K562 (cell line): ENCODE data around the gene DDR1. TPM values are rescaled to one million over a fixed set of nuclear protein-coding genes. Genes with fewer than 3 reads are reported as not detected.

Experiments used
- ATF7 ChIP-seq: fragments of 450-650 bp; IDR thresholded peaks from 2 replicates; pipeline ENCODE4 v1.7.1; 2014; ENCODE audit warnings: mild to moderate bottlenecking, moderate library complexity
- BCL6 ChIP-seq: fragments of 250-450 bp; sonication (Bioruptor Pico); IDR thresholded peaks from 2 replicates; pipeline ENCODE4 v1.4.0; 2020
- BRD9 ChIP-seq: fragments of 450-650 bp; IDR thresholded peaks from 2 replicates; pipeline ENCODE4 v1.6.1; 2018; ENCODE audit warnings: low read depth; ENCODE audit not compliant: partially characterized antibody
- CC2D1A ChIP-seq: fragments of 450-650 bp; IDR thresholded peaks from 2 replicates; pipeline ENCODE4 v1.6.1; 2017; ENCODE audit warnings: mild to moderate bottlenecking
- CEBPB ChIP-seq: fragments of 450-650 bp; IDR thresholded peaks from 2 replicates; pipeline ENCODE4 v1.6.1; 2016; ENCODE audit warnings: missing genetic modification characterization, missing compliant biosample characterization
- CSDE1 ChIP-seq, 2 experiments: fragments of 450-650 bp; IDR thresholded peaks; 2 replicates each; pipeline ENCODE4 v1.6.1; 2016; ENCODE audit warnings: mild to moderate bottlenecking in 1 of 2
- ETV1 ChIP-seq: fragments of 450-650 bp; conservative IDR thresholded peaks from 2 replicates; pipeline ENCODE4 v1.6.1; 2016; ENCODE audit warnings: missing genetic modification characterization, control low read depth, low read depth, missing compliant biosample characterization
- HES1 ChIP-seq: fragments of 450-650 bp; IDR thresholded peaks from 2 replicates; pipeline ENCODE4 v1.6.1; 2016; ENCODE audit warnings: low read depth, mild to moderate bottlenecking, moderate library complexity
- MXI1 ChIP-seq: IDR thresholded peaks from 2 replicates; pipeline ENCODE4 v1.6.1; 2011; ENCODE audit warnings: low read depth, mild to moderate bottlenecking, improper control_type of control experiment, low read length
- MYNN ChIP-seq, 2 experiments: sonication (generic); formaldehyde crosslinking in 1 of 2; IDR thresholded peaks; 2 replicates each; pipeline versions ENCODE4 v1.5.0 to v1.6.1; 2016 to 2020; ENCODE audit warnings: antibody characterized with exemption in 1 of 2, missing genetic modification reagents in 1 of 2
- NCOA1 ChIP-seq: fragments of 450-650 bp; IDR thresholded peaks from 2 replicates; pipeline ENCODE4 v1.6.1; 2016; ENCODE audit warnings: low read depth
- SLC30A9 ChIP-seq: fragments of 250-450 bp; sonication (Bioruptor Pico); IDR thresholded peaks from 2 replicates; pipeline ENCODE4 v1.8.0; 2022; ENCODE audit warnings: mild to moderate bottlenecking, moderate library complexity
- SMAD2 ChIP-seq: fragments of 150-350 bp; IDR thresholded peaks from 2 replicates; pipeline ENCODE4 v1.6.1; 2014; ENCODE audit warnings: low read depth, mild to moderate bottlenecking, low read length
- TAL1 ChIP-seq: fragments of 450-650 bp; IDR thresholded peaks from 2 replicates; pipeline ENCODE4 v1.6.1; 2016; ENCODE audit warnings: mild to moderate bottlenecking
- THRAP3 ChIP-seq: fragments of 450-650 bp; IDR thresholded peaks from 2 replicates; pipeline ENCODE4 v1.6.1; 2016; ENCODE audit warnings: mild to moderate bottlenecking, inconsistent platforms, borderline replicate concordance
- YBX1 ChIP-seq: fragments of 450-650 bp; IDR thresholded peaks from 2 replicates; pipeline ENCODE4 v1.7.1; 2016; ENCODE audit warnings: mild to moderate bottlenecking
- ZBED1 ChIP-seq: IDR thresholded peaks from 2 replicates; pipeline ENCODE4 v1.6.1; 2014
- ZBTB1 ChIP-seq: sonication (generic); formaldehyde crosslinking; IDR thresholded peaks from 2 replicates; pipeline ENCODE4 v1.8.1; 2023; ENCODE audit warnings: missing genetic modification reagents, low read depth, mild to moderate bottlenecking, borderline replicate concordance
- ZNF282 ChIP-seq: sonication (generic); formaldehyde crosslinking; IDR thresholded peaks from 2 replicates; pipeline ENCODE4 v1.8.1; 2023; ENCODE audit warnings: missing genetic modification reagents
- ZNF584 ChIP-seq: fragments of 200-800 bp; sonication (Bioruptor generic); IDR thresholded peaks from 2 replicates; pipeline ENCODE4 v1.6.1; 2016; ENCODE audit warnings: low read depth, mild to moderate bottlenecking, missing genetic modification characterization, missing compliant biosample characterization
- ZNF77 ChIP-seq: fragments of 250-450 bp; sonication (Bioruptor Pico); IDR thresholded peaks from 2 replicates; pipeline ENCODE4 v1.5.0; 2020
- ZNF830 ChIP-seq: fragments of 250-450 bp; sonication (Bioruptor Pico); IDR thresholded peaks from 2 replicates; pipeline ENCODE4 v1.5.0; 2021; ENCODE audit warnings: mild to moderate bottlenecking
- polyA plus RNA-seq, 8 experiments: library from polyadenylated mRNA; depleted of rRNA in 4 of 8; stranded (reverse) in 5 of 8; unstranded in 3 of 8; fragments of >200 nt; fragmentation: Nextera tagmentation in 2 of 8; fragmentation: Illumina TruSeq in 1 of 8; extraction: Ambion mirVana in 2 of 8; extraction: Trizol in 1 of 8; gene quantifications; 2 replicates each; pipeline versions ENCODE4 v1.2.1 to v1.2.3, GENCODE V29; 2011 to 2014; ENCODE audit warnings: inconsistent platforms in 1 of 8, missing spikeins in 1 of 8
- total RNA-seq, 7 experiments: library from RNA; depleted of rRNA in 6 of 7; stranded (reverse); fragments of >200 nt in 6 of 7; fragmentation: Illumina TruSeq in 2 of 7; extraction: Trizol in 2 of 7; gene quantifications; 2 replicates each; pipeline versions ENCODE4 v1.2.1 to v1.2.3, GENCODE V29; 2011 to 2021; ENCODE audit warnings: low replicate concordance in 1 of 7
- TF ChIP-seq, protein P1 (sequence below): sonication (generic); formaldehyde crosslinking; IDR thresholded peaks from 2 replicates; pipeline ENCODE4 v1.9.0; 2022; ENCODE audit warnings: mild to moderate bottlenecking, missing genetic modification reagents
- TF ChIP-seq, protein P2 (sequence below): fragments of 450-650 bp; IDR thresholded peaks from 2 replicates; pipeline ENCODE4 v1.6.1; 2018; ENCODE audit not compliant: partially characterized antibody
- TF ChIP-seq, protein P3 (sequence below): fragments of 250-450 bp; sonication (Bioruptor Pico); IDR thresholded peaks from 2 replicates; pipeline ENCODE4 v1.4.0; 2020; ENCODE audit warnings: mild to moderate bottlenecking, moderate library complexity

DDR1 gene
- total and polyA plus RNA-seq, 9 of the 15 experiments (the other 6 are each of a cell fraction or from before 2014, with no cell fraction given): 1.4 to 44.6 (median 12.2) TPM

DNA sequence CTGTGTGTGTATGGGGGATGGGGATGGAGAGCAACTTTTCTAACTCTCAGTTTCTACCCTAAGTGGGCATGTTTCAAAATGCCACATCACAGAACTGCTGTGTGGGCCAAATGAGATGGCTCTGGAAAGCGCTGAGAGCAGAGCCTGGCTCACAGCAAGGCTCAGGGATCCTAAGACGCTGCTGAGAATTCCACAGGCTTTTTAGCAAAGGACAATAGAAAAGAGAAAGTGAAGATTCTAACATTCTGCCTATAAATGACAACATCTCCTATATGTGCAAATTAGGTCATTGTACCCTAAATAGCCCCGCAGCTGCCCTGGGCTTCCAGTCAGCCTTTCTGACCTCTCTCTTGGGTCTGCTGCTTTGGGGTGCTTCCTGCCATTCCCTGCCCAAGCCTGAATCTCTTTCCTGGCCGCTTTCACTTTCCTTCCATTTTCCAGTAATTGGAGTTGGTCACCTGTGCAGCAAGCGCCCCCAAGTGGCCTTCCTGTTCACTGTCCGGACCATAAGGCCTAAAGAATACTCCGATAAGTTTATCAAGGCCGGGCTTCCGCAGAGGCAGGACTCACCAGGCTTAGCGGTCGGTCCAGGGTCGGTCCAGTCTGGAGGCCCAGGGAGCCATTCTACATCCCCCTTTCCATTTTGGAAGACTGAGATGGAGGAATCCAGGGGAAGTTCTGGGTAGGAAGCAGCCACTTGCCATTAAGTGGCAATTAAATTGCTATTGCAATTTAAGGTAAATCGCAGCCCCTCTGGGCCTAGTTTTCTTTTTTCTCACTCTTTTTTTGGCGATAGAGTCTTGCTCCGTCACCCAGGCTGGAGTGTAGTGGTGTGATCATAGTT, 6.7 kb upstream of the DDR1 start (continued):
- TF ChIP-seq HES1: no peak
- TF ChIP-seq CEBPB (tag): no peak
- TF ChIP-seq, protein P1, sequence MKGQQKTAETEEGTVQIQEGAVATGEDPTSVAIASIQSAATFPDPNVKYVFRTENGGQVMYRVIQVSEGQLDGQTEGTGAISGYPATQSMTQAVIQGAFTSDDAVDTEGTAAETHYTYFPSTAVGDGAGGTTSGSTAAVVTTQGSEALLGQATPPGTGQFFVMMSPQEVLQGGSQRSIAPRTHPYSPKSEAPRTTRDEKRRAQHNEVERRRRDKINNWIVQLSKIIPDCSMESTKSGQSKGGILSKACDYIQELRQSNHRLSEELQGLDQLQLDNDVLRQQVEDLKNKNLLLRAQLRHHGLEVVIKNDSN (CRISPR knock-in tag): peak; percentile 67
- no peak for TF ChIP-seq MXI1
- TF ChIP-seq CSDE1 (IDR thresholded peaks at IDR 0.05): no peak
- TF ChIP-seq, protein P2, sequence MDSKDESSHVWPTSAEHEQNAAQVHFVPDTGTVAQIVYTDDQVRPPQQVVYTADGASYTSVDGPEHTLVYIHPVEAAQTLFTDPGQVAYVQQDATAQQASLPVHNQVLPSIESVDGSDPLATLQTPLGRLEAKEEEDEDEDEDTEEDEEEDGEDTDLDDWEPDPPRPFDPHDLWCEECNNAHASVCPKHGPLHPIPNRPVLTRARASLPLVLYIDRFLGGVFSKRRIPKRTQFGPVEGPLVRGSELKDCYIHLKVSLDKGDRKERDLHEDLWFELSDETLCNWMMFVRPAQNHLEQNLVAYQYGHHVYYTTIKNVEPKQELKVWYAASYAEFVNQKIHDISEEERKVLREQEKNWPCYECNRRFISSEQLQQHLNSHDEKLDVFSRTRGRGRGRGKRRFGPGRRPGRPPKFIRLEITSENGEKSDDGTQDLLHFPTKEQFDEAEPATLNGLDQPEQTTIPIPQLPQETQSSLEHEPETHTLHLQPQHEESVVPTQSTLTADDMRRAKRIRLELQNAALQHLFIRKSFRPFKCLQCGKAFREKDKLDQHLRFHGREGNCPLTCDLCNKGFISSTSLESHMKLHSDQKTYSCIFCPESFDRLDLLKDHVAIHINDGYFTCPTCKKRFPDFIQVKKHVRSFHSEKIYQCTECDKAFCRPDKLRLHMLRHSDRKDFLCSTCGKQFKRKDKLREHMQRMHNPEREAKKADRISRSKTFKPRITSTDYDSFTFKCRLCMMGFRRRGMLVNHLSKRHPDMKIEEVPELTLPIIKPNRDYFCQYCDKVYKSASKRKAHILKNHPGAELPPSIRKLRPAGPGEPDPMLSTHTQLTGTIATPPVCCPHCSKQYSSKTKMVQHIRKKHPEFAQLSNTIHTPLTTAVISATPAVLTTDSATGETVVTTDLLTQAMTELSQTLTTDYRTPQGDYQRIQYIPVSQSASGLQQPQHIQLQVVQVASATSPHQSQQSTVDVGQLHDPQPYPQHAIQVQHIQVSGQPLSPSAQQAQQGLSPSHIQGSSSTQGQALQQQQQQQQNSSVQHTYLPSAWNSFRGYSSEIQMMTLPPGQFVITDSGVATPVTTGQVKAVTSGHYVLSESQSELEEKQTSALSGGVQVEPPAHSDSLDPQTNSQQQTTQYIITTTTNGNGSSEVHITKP: no peak
- TF ChIP-seq ETV1 (tag): peak; percentile 81
- TF ChIP-seq ZNF830: 0 out of 2 replicates have a peak, but pooled peaks have one; percentile 19
- TF ChIP-seq BRD9: peak; percentile 100
- TF ChIP-seq ATF7: peak; percentile 76
- no peak for TF ChIP-seq BCL6 (CRISPR knock-in tag)
- peak; percentile 91 for TF ChIP-seq CC2D1A
- TF ChIP-seq NCOA1: no peak
- no peak for TF ChIP-seq ZNF584 (CRISPR knock-in tag)
- TF ChIP-seq, protein P3, sequence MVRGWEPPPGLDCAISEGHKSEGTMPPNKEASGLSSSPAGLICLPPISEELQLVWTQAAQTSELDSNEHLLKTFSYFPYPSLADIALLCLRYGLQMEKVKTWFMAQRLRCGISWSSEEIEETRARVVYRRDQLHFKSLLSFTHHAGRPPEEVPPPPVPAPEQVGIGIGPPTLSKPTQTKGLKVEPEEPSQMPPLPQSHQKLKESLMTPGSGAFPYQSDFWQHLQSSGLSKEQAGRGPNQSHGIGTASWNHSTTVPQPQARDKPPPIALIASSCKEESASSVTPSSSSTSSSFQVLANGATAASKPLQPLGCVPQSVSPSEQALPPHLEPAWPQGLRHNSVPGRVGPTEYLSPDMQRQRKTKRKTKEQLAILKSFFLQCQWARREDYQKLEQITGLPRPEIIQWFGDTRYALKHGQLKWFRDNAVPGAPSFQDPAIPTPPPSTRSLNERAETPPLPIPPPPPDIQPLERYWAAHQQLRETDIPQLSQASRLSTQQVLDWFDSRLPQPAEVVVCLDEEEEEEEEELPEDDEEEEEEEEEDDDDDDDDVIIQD (CRISPR knock-in tag): no peak
- no peak for TF ChIP-seq ZBED1
- TF ChIP-seq ZNF77 (CRISPR knock-in tag): no peak
- TF ChIP-seq ZNF282 (CRISPR knock-in tag): no peak
- no peak for TF ChIP-seq ZBTB1 (CRISPR knock-in tag)
- TF ChIP-seq THRAP3: no peak
- no peak for TF ChIP-seq YBX1
- TF ChIP-seq TAL1: no peak; the same call in 1 of the 2 replicates
- no peak for TF ChIP-seq SLC30A9 (CRISPR knock-in tag)
- 0 out of 2 replicates have a peak, but pooled peaks have one; percentile 46 for TF ChIP-seq MYNN (IDR thresholded peaks at IDR 0.05)
- TF ChIP-seq MYNN (CRISPR knock-in tag; IDR thresholded peaks at IDR 0.05): no peak
- TF ChIP-seq SMAD2: no peak
